ENCODE measurements around the gene MUC6. TPM values are rescaled to one million over a fixed set of nuclear protein-coding genes. Genes with fewer than 3 reads are reported as not detected.

Gene MUC6
- total and polyA plus RNA-seq, 2 experiments from 2014 or later = not detected

- H3K9ac ChIP-seq = no peak overlapping the region
- no peaks in the 10 kb centered on the region for H3K9me2 ChIP-seq (ENCODE audit: insufficient read depth)
- no peaks in the 10 kb centered on the region for H3K27me3 ChIP-seq (replicated peaks; ENCODE audit: insufficient read depth)
- H3K4me1 ChIP-seq (ENCODE audit: insufficient read depth) = no peaks in the 10 kb centered on the region
- no peak overlapping the region for H3K27ac ChIP-seq
- H4K20me1 ChIP-seq (ENCODE audit: insufficient read depth) = no peaks in the 10 kb centered on the region
- in situ Hi-C loops (cut with MboI) = no loop called here
- no peaks in the 10 kb centered on the region for H3K9me3 ChIP-seq (ENCODE audit: low read depth)
- no peak for DNase-seq
- TF ChIP-seq EZH2phosphoT487 (IDR thresholded peaks at IDR 0.05; ENCODE audit: insufficient read depth, low read depth) (no peak), EZH2 (IDR thresholded peaks at IDR 0.05; ENCODE audit: insufficient read depth, poor library complexity, severe bottlenecking) (no peak)
- no peak overlapping the region for H3K4me2 ChIP-seq (ENCODE audit: unreplicated experiment)
- H3K36me3 ChIP-seq (ENCODE audit: low read depth) = no peaks in the 10 kb centered on the region
- H3K4me3 ChIP-seq = no peak overlapping the region
- peaks cover 18% of the 10 kb centered on the region for H3K79me2 ChIP-seq (ENCODE audit: insufficient read depth)
- no peaks in the 10 kb centered on the region for H3F3A ChIP-seq (ENCODE audit: insufficient read depth)
- WGBS, 2 experiments (ENCODE audit: low coverage in 1 of 2, low lambda C conversion rate in 2 of 2, missing lambda C conversion rate in 2 of 2) = 82 to 91% methylated on average over 7 of the region's 7 CpGs
- no peak overlapping the region for H2AFZ ChIP-seq
Observed at GRCh38 chr11:1015064-1015463, 21.5 kb downstream of the MUC6 start.

- H3K9me2 ChIP-seq (ENCODE audit: insufficient read depth) = no peaks in the 10 kb centered on the region
- H3K9me3 ChIP-seq (ENCODE audit: low read depth) = no peaks in the 10 kb centered on the region
- 83 to 88% methylated on average over 11 to 14 of the region's 14 CpGs for WGBS, 2 experiments (ENCODE audit: low coverage in 1 of 2, low lambda C conversion rate in 2 of 2, missing lambda C conversion rate in 2 of 2)
- no peak for TF ChIP-seq EZH2phosphoT487 (IDR thresholded peaks at IDR 0.05; ENCODE audit: insufficient read depth, low read depth)
- TF ChIP-seq EZH2 (IDR thresholded peaks at IDR 0.05; ENCODE audit: insufficient read depth, poor library complexity, severe bottlenecking) = no peak
- no peaks in the 10 kb centered on the region for H4K20me1 ChIP-seq (ENCODE audit: insufficient read depth)
- DNase-seq = no peak
- no peak overlapping the region for H3K4me3 ChIP-seq
- no peaks in the 10 kb centered on the region for H3K27me3 ChIP-seq (replicated peaks; ENCODE audit: insufficient read depth)
- no peaks in the 10 kb centered on the region for H3K4me1 ChIP-seq (ENCODE audit: insufficient read depth)
- no peak overlapping the region for H3K4me2 ChIP-seq (ENCODE audit: unreplicated experiment)
- in situ Hi-C loops (cut with MboI) = no loop called here
- no peak overlapping the region for H2AFZ ChIP-seq
- H3K9ac ChIP-seq = no peak overlapping the region
- H3F3A ChIP-seq (ENCODE audit: insufficient read depth) = no peaks in the 10 kb centered on the region
- peaks cover 18% of the 10 kb centered on the region for H3K79me2 ChIP-seq (ENCODE audit: insufficient read depth)
- H3K36me3 ChIP-seq (ENCODE audit: low read depth) = no peaks in the 10 kb centered on the region
- H3K27ac ChIP-seq = no peak overlapping the region
Observed at GRCh38 chr11:1014276-1014675, 22.2 kb downstream of the MUC6 start.

GRCh38 chr11:1013631-1013935, 22.9 kb downstream of the MUC6 start:
- WGBS, 2 experiments (ENCODE audit: low coverage in 1 of 2, low lambda C conversion rate in 2 of 2, missing lambda C conversion rate in 2 of 2) = 84 to 87% methylated on average over 9 to 12 of the region's 12 CpGs
- H3K9me3 ChIP-seq (ENCODE audit: low read depth) = no peaks in the 10 kb centered on the region
- no peaks in the 10 kb centered on the region for H3K36me3 ChIP-seq (ENCODE audit: low read depth)
- in situ Hi-C loops (cut with MboI) = no loop called here
- H3K9me2 ChIP-seq (ENCODE audit: insufficient read depth) = no peaks in the 10 kb centered on the region
- no peak overlapping the region for H3K4me3 ChIP-seq
- no peaks in the 10 kb centered on the region for H3F3A ChIP-seq (ENCODE audit: insufficient read depth)
- peaks cover 18% of the 10 kb centered on the region for H3K79me2 ChIP-seq (ENCODE audit: insufficient read depth)
- H3K27me3 ChIP-seq (replicated peaks; ENCODE audit: insufficient read depth) = no peaks in the 10 kb centered on the region
- no peaks in the 10 kb centered on the region for H4K20me1 ChIP-seq (ENCODE audit: insufficient read depth)
- no peak overlapping the region for H3K27ac ChIP-seq
- H3K4me2 ChIP-seq (ENCODE audit: unreplicated experiment) = no peak overlapping the region
- no peak for DNase-seq
- TF ChIP-seq EZH2phosphoT487 (IDR thresholded peaks at IDR 0.05; ENCODE audit: insufficient read depth, low read depth) (no peak), EZH2 (IDR thresholded peaks at IDR 0.05; ENCODE audit: insufficient read depth, poor library complexity, severe bottlenecking) (no peak)
- no peak overlapping the region for H2AFZ ChIP-seq
- no peak overlapping the region for H3K9ac ChIP-seq
- H3K4me1 ChIP-seq (ENCODE audit: insufficient read depth) = no peaks in the 10 kb centered on the region

GRCh38 chr11:1012740-1013630, 23.5 kb downstream of the MUC6 start:
- Histone ChIP-seq H3K9ac (no peak overlapping the region), H3K79me2 (ENCODE audit: insufficient read depth) (peaks cover 18% of the 10 kb centered on the region), H3K36me3 (ENCODE audit: low read depth) (no peaks in the 10 kb centered on the region; the same call in 1 of the 2 replicates), H3K27ac (no peak overlapping the region), H3K9me2 (ENCODE audit: insufficient read depth) (no peaks in the 10 kb centered on the region), H3K9me3 (ENCODE audit: low read depth) (no peaks in the 10 kb centered on the region), H3K4me1 (ENCODE audit: insufficient read depth) (no peaks in the 10 kb centered on the region), H3K27me3 (replicated peaks; ENCODE audit: insufficient read depth) (no peaks in the 10 kb centered on the region), H3K4me2 (ENCODE audit: unreplicated experiment) (no peak overlapping the region), H3K4me3 (no peak overlapping the region), H3F3A (ENCODE audit: insufficient read depth) (no peaks in the 10 kb centered on the region), H4K20me1 (ENCODE audit: insufficient read depth) (no peaks in the 10 kb centered on the region), H2AFZ (no peak overlapping the region)
- TF ChIP-seq EZH2phosphoT487 (IDR thresholded peaks at IDR 0.05; ENCODE audit: insufficient read depth, low read depth) (no peak), EZH2 (IDR thresholded peaks at IDR 0.05; ENCODE audit: insufficient read depth, poor library complexity, severe bottlenecking) (no peak)
- 78 to 79% methylated on average over 24 to 27 of the region's 28 CpGs for WGBS, 2 experiments (ENCODE audit: low coverage in 1 of 2, low lambda C conversion rate in 2 of 2, missing lambda C conversion rate in 2 of 2)
- DNase-seq = no peak
- in situ Hi-C loops (cut with MboI) = no loop called here

Data from GM23248 (cell line).